Neural crest cell (in vitro differentiated cells): ENCODE results near the gene TLE5. TPM values are rescaled to one million over a fixed set of nuclear protein-coding genes. Genes with fewer than 3 reads are reported as not detected.
A peak's percentile ranks its signal among the peaks of the same experiment; 100 is the strongest.
"Not testable (repeated sequence)": the region's sequence is repeated elsewhere in the genome, so short reads cannot be mapped to it uniquely, and the experiment has no call there.

ENCODE experiments used
- DNase-seq: peaks from one replicate; pipeline ENCODE4 v3.0.0; 2021; ENCODE audit warnings: low read depth, mixed read lengths, low spot score
- H3K27ac Mint-ChIP-seq: one replicate; pipeline ENCODE4 v1.8.0; 2021; ENCODE audit warnings: mild to moderate bottlenecking, mixed read lengths; ENCODE audit not compliant: unreplicated experiment
- H3K27me3 Mint-ChIP-seq: 2 replicates; pipeline ENCODE4 v1.8.0; 2021; ENCODE audit warnings: low read depth, mild to moderate bottlenecking, mixed read lengths
- H3K36me3 Mint-ChIP-seq: 2 replicates; pipeline ENCODE4 v1.8.0; 2021; ENCODE audit warnings: low read depth, mild to moderate bottlenecking, mixed read lengths
- H3K4me1 Mint-ChIP-seq: 2 replicates; pipeline ENCODE4 v1.8.0; 2021; ENCODE audit warnings: mixed read lengths
- H3K4me3 Mint-ChIP-seq: one replicate; pipeline ENCODE4 v1.8.0; 2021; ENCODE audit warnings: mild to moderate bottlenecking, mixed read lengths
- H3K9me3 Mint-ChIP-seq: 2 replicates; pipeline ENCODE4 v1.8.0; 2021; ENCODE audit warnings: mixed read lengths
- CTCF ChIP-seq: fragments of 200-600 bp; sonication (generic); conservative IDR thresholded peaks from 2 replicates; pipeline ENCODE4 v1.5.0; 2021; ENCODE audit warnings: antibody characterized with exemption, mild to moderate bottlenecking
- total RNA-seq: library from RNA; stranded (reverse); gene quantifications from 2 replicates; pipeline ENCODE4 v1.2.1, GENCODE V29; 2021

The TLE5 gene
- total RNA-seq, 1 donor from 2014 or later = 247 TPM

- H3K9me3 Mint-ChIP-seq = no peaks in the 10 kb centered on the region
- peaks cover 78% of the 10 kb centered on the region for H3K27me3 Mint-ChIP-seq
- peaks cover 22% of the 10 kb centered on the region for H3K4me1 Mint-ChIP-seq
- no peak for DNase-seq
- H3K27ac Mint-ChIP-seq = peak overlapping the region; percentile 78
- TF ChIP-seq CTCF = no peak
- no peaks in the 10 kb centered on the region for H3K36me3 Mint-ChIP-seq
- H3K4me3 Mint-ChIP-seq = peak overlapping the region; percentile 65
Measured at GRCh38 chr19:3039641-3040077, 22.6 kb downstream of the TLE5 start.

GRCh38 chr19:3039125-3039524, 23.2 kb downstream of the TLE5 start:
- peaks cover 78% of the 10 kb centered on the region for H3K27me3 Mint-ChIP-seq
- H3K4me1 Mint-ChIP-seq = peaks cover 24% of the 10 kb centered on the region
- DNase-seq = no peak
- H3K27ac Mint-ChIP-seq = peak overlapping the region; percentile 78
- no peaks in the 10 kb centered on the region for H3K9me3 Mint-ChIP-seq
- no peaks in the 10 kb centered on the region for H3K36me3 Mint-ChIP-seq
- TF ChIP-seq CTCF = no peak
- H3K4me3 Mint-ChIP-seq = peak overlapping the region; percentile 65

GRCh38 chr19:3038214-3038613, 24.1 kb downstream of the TLE5 start:
- DNase-seq = no peak
- Mint-ChIP-seq H3K36me3 (no peaks in the 10 kb centered on the region), H3K4me3 (no peak overlapping the region), H3K27me3 (peaks cover 84% of the 10 kb centered on the region), H3K4me1 (peaks cover 29% of the 10 kb centered on the region), H3K9me3 (no peaks in the 10 kb centered on the region), H3K27ac (no peak overlapping the region)
- TF ChIP-seq CTCF = no peak

GRCh38 chr19:3036977-3037544, 25.2 kb downstream of the TLE5 start:
- H3K27me3 Mint-ChIP-seq = peaks cover 87% of the 10 kb centered on the region
- not testable (repeated sequence) for DNase-seq, H3K9me3 Mint-ChIP-seq, H3K36me3 Mint-ChIP-seq
- peak overlapping the region; percentile 87 for H3K4me3 Mint-ChIP-seq
- H3K27ac Mint-ChIP-seq = peak overlapping the region; percentile 19
- H3K4me1 Mint-ChIP-seq = peaks cover 23% of the 10 kb centered on the region

- Mint-ChIP-seq H3K27ac (peak overlapping the region; percentile 92), H3K4me1 (peaks cover 23% of the 10 kb centered on the region), H3K4me3 (peak overlapping the region; percentile 87), H3K9me3 (no peaks in the 10 kb centered on the region), H3K27me3 (peaks cover 91% of the 10 kb centered on the region), H3K36me3 (no peaks in the 10 kb centered on the region)
- peak; percentile 95 for DNase-seq
- no peak for TF ChIP-seq CTCF
Measured at GRCh38 chr19:3036119-3036976, 25.9 kb downstream of the TLE5 start.
